Measurements from ENCODE around the gene NPDC1. TPM values are rescaled to one million over a fixed set of nuclear protein-coding genes. Genes with fewer than 3 reads are reported as not detected.

The NPDC1 gene
- total and polyA plus RNA-seq, 2 of the 8 experiments (the other 6 are each of a cell fraction or from before 2014, with no cell fraction given): 26.2 to 44.1 TPM

- no peak overlapping the region for H3K14ac ChIP-seq (ENCODE audit: insufficient read length)
- no peak overlapping the region for H3K18ac ChIP-seq (ENCODE audit: extremely low read depth, low read length)
- no peak overlapping the region for H3K4me3 ChIP-seq (ENCODE audit: extremely low read depth in 1 of 4, insufficient read depth in 2 of 4, low read depth in 3 of 4, low read length in 4 of 4)
- H3K23me2 ChIP-seq (ENCODE audit: low read depth, low read length): peaks cover 4% of the 10 kb centered on the region; the same call in 1 of the 2 replicates
- no peak overlapping the region for H4K91ac ChIP-seq (replicated peaks; ENCODE audit: insufficient read length, low read length)
- no peak overlapping the region for H2BK5ac ChIP-seq (ENCODE audit: low read depth, low read length)
- no peak overlapping the region for H2BK15ac ChIP-seq (ENCODE audit: low read length)
- H2BK120ac ChIP-seq (replicated peaks; ENCODE audit: low read depth, low read length): no peak overlapping the region
- WGBS, 2 experiments (ENCODE audit: extremely low coverage in 1 of 2, insufficient coverage in 1 of 2, insufficient read length in 1 of 2, insufficient replicate concordance in 2 of 2, low coverage in 1 of 2, low lambda C conversion rate in 2 of 2, missing lambda C conversion rate in 1 of 2): 87% methylated on average over 10 of the region's 21 CpGs; no CpG with 5 or more reads in 1 of the 2 experiments
- no peak overlapping the region for H3K4ac ChIP-seq (replicated peaks; ENCODE audit: insufficient read length, low read depth, low read length)
- H3K79me1 ChIP-seq (ENCODE audit: low read depth, low read length): no peaks in the 10 kb centered on the region
- no peak overlapping the region for H3K27ac ChIP-seq (ENCODE audit: low read depth, low read length)
- no peak overlapping the region for H3K4me2 ChIP-seq (ENCODE audit: insufficient read depth in 1 of 2, low read depth in 2 of 2, low read length in 2 of 2)
- no peak overlapping the region for H2AFZ ChIP-seq (ENCODE audit: low read length)
- DNase-seq (ENCODE audit: low read depth in 1 of 2, low spot score in 2 of 2): no peak
- H2BK20ac ChIP-seq (ENCODE audit: low read length): no peak overlapping the region
- no peak overlapping the region for H4K5ac ChIP-seq (ENCODE audit: insufficient read length, low read depth, low read length)
- H4K20me1 ChIP-seq (replicated peaks in 1 of 2; ENCODE audit: control insufficient read depth in 1 of 2, insufficient read depth in 2 of 2, low read length in 2 of 2): peaks cover 0 to 8% of the 10 kb centered on the region in 2 experiments
- no peak overlapping the region; the same call in 1 of the 2 replicates for H4K8ac ChIP-seq (ENCODE audit: extremely low read depth, insufficient read depth, low read length)
- no peak overlapping the region for H3K9ac ChIP-seq (replicated peaks in 1 of 4; ENCODE audit: extremely low read depth in 1 of 4, low read depth in 3 of 4, low read length in 3 of 4)
- peaks cover 1 to 27% (median 15%) of the 10 kb centered on the region in 4 experiments; a peak in 6 of 7 replicates for H3K27me3 ChIP-seq (replicated peaks in 1 of 4; ENCODE audit: control insufficient read depth in 3 of 4, extremely low read depth in 1 of 4, insufficient read depth in 3 of 4, low read length in 3 of 4)
- H2AK5ac ChIP-seq (ENCODE audit: low read depth, low read length): no peak overlapping the region
- ChIA-PET POLR2A (ENCODE audit: partially characterized antibody) (interaction anchor here (1.2 to 1.6 kb wide), 2 partner anchors 12 to 33 kb away, joined by 3 read pairs; partner anchors contain the start of gene PAXX), CTCF (ENCODE audit: partially characterized antibody) (interaction anchor here (0.6 to 8.5 kb wide), 14 partner anchors 10 to 196 kb away, joined by 3 to 110 read pairs (median 5); partner anchors contain the start of genes C8G, CLIC3, MAN1B1 and PAXX)
- no peak for TF ChIP-seq SIN3A (conservative IDR thresholded peaks at IDR 0.05 in 1 of 2, IDR thresholded peaks at IDR 0.05 in 1 of 2; ENCODE audit: low read depth in 1 of 2, low read length in 2 of 2)
- TF ChIP-seq HDAC6 (IDR thresholded peaks at IDR 0.05; ENCODE audit: low read depth, low read length): no peak
- TF ChIP-seq ZNF274 (IDR thresholded peaks at IDR 0.05; ENCODE audit: borderline replicate concordance, extremely low read depth, low read length): no peak
- TF ChIP-seq BRCA1 (IDR thresholded peaks at IDR 0.05; ENCODE audit: low read depth, low read length): no peak
- H3K23ac ChIP-seq (ENCODE audit: insufficient read length): no peak overlapping the region
- no peak for FAIRE-seq
- H3K9me3 ChIP-seq (ENCODE audit: insufficient read depth in 2 of 2, low read depth in 1 of 2, low read length in 1 of 2): no peaks in the 10 kb centered on the region
- no peak overlapping the region for H3K56ac ChIP-seq (replicated peaks; ENCODE audit: insufficient read length, low read depth, low read length)
- no peaks in the 10 kb centered on the region for H3K36me3 ChIP-seq (ENCODE audit: control insufficient read depth in 2 of 4, insufficient read depth in 4 of 4, low read length in 3 of 4)
- H3K79me2 ChIP-seq (ENCODE audit: control insufficient read depth in 1 of 2, insufficient read depth in 2 of 2, low read length in 2 of 2): no peaks in the 10 kb centered on the region
- H2BK12ac ChIP-seq (ENCODE audit: low read depth, low read length): 0 out of 2 replicates have a peak overlapping the region, but pooled peaks have one; percentile 17
- peaks cover 0 to 14% (median 6%) of the 10 kb centered on the region in 4 experiments; a peak in 5 of 7 replicates for H3K4me1 ChIP-seq (replicated peaks in 1 of 4; ENCODE audit: control insufficient read depth in 3 of 4, insufficient read depth in 4 of 4, low read length in 3 of 4)
Measured at GRCh38 chr9:137025517-137025966, 20.4 kb downstream of the NPDC1 start.
